Pancreas (tissue), 10 donors: ENCODE measurements around the gene KCNJ11. TPM values are rescaled to one million over a fixed set of nuclear protein-coding genes. Genes with fewer than 3 reads are reported as not detected.

Source experiments
- ATAC-seq, 4 donors: fragments of 200-7000 bp; cut with Tn5 transposase; one replicate each; pipeline versions ENCODE4 v1.8.0 to v1.9.1; 2020; ENCODE audit warnings: mild to moderate bottlenecking in 4 of 4, moderate library complexity in 4 of 4
- DNase-seq, 6 donors: peaks; one replicate each; pipeline ENCODE4 v3.0.0-alpha.2; 2020
- FAIRE-seq: peaks from 2 replicates; lab custom pipeline; 2012; peaks lifted over from hg19 to GRCh38; lab: Jason Lieb, UNC
- H3K27ac ChIP-seq, 4 donors: fragments of 200-600 bp; sonication (generic); 1 replicate in 3 of 4; 2 replicates in 1 of 4; pipeline versions ENCODE4 v1.5.0 to v1.8.0; 2020
- H3K27me3 ChIP-seq, 4 donors: fragments of 200-600 bp; one replicate each; pipeline ENCODE4 v1.8.0; 2021
- H3K36me3 ChIP-seq, 3 donors: fragments of 200-600 bp; sonication (generic) in 1 of 3; one replicate each; pipeline versions ENCODE4 v1.5.0 to v1.8.0; 2020 to 2021
- H3K4me1 ChIP-seq, 3 donors: fragments of 200-600 bp; one replicate each; pipeline ENCODE4 v1.8.0; 2021
- H3K4me3 ChIP-seq, 4 donors: fragments of 200-600 bp; sonication (generic) in 2 of 4; one replicate each; pipeline versions ENCODE4 v1.5.0 to v1.8.0; 2020 to 2021
- H3K9me3 ChIP-seq, 4 donors: fragments of 200-600 bp; one replicate each; pipeline ENCODE4 v1.8.0; 2021
- CTCF ChIP-seq, 4 donors: fragments of 200-600 bp; sonication (generic) in 3 of 4; IDR thresholded peaks; one replicate each; pipeline versions ENCODE4 v1.5.0 to v1.8.0; 2021; ENCODE audit warnings: antibody characterized with exemption in 4 of 4
- WGBS, 2 donors: extraction: QIAGEN DNeasy Blood & Tissue Kit; methylation state at CpG; one replicate each; pipeline ENCODE4 v1.1.7; 2013; 5-methylcytosine and 5-hydroxymethylcytosine counted together
- intact Hi-C, 3 donors: fragments of 100-400 bp; cut with DNase I; formaldehyde crosslinking; loops; one replicate each; pipeline versions ENCODE4 v1.11.1 to v1.14.2; 2022
- polyA plus RNA-seq, 2 donors: library from polyadenylated mRNA; stranded (reverse); fragments of 200-250 nt; gene quantifications; one replicate each; pipeline ENCODE4 v1.2.3, GENCODE V29; 2013
- total RNA-seq, 6 donors: library from RNA; stranded (reverse); fragmentation: NEBNext Ultra II Directional in 4 of 6; extraction: Animal tissue kit (Norgen Biotek cat#: 25700) in 4 of 6; gene quantifications; one replicate each; pipeline versions ENCODE4 v1.2.1 to v1.2.4, GENCODE V29; 2021 to 2023
- donor health status: healthy with polysubstance abuse.
- donor health status: DM: no; HTN: no; CAD: no; lungs with moderate emphysema.
- donor health status: DM: no; HTN: no; CAD: no.
- donor health status: control.
- donor health status: control.
- donor health status: Bipolar disorder and iron deficiency.
- donor health status: DM: yes; HTN: yes; CAD: no.
- donor health status: DM: no; HTN: no; CAD: no.
- donor health status: DM: no; HTN: no; CAD: no.
- donor health status: DM: yes; HTN: yes; CAD: no.

Gene KCNJ11
- total and polyA plus RNA-seq, 8 donors, result 5.0 to 17.7 (median 11.1) TPM

GRCh38 chr11:17385926-17386325, 2.5 kb downstream of the KCNJ11 start:
- FAIRE-seq (no peak), ATAC-seq (no peak), DNase-seq (peak in 1 of 6 donors; percentile 23)
- no peaks in the 10 kb centered on the region for H3K9me3 ChIP-seq
- H3K4me3 ChIP-seq, result peak overlapping the region in 3 of 4 donors; percentile 7 to 28 (median 24)
- peak overlapping the region in 1 of 4 donors; percentile 22 for H3K27ac ChIP-seq
- peaks cover 0 to 6% (median 4%) of the 10 kb centered on the region in 3 donors for H3K4me1 ChIP-seq
- no peaks in the 10 kb centered on the region for H3K36me3 ChIP-seq
- H3K27me3 ChIP-seq, result no peaks in the 10 kb centered on the region
- TF ChIP-seq CTCF (IDR thresholded peaks at IDR 0.05), result no peak
- 41 to 68% methylated on average over 6 of the region's 6 CpGs for WGBS, 2 donors
- intact Hi-C loops, result loop anchor here in 2 of 3 donors (2.0 kb wide), 2 partner anchors 115 to 117 kb away; no protein-coding TSS in a partner anchor

- FAIRE-seq, result no peak
- ATAC-seq, result no peak
- H3K27me3 ChIP-seq, result no peaks in the 10 kb centered on the region
- H3K36me3 ChIP-seq, result no peaks in the 10 kb centered on the region
- peaks cover 0 to 6% (median 4%) of the 10 kb centered on the region in 3 donors for H3K4me1 ChIP-seq
- no peak overlapping the region for H3K27ac ChIP-seq
- 57 to 69% methylated on average over 5 of the region's 5 CpGs for WGBS, 2 donors
- H3K4me3 ChIP-seq, result peak overlapping the region in 1 of 4 donors; percentile 28
- DNase-seq, result peak in 1 of 6 donors; percentile 10
- no peak for TF ChIP-seq CTCF (IDR thresholded peaks at IDR 0.05)
- H3K9me3 ChIP-seq, result no peaks in the 10 kb centered on the region
- intact Hi-C loops, result loop anchor here in 1 of 3 donors (2.0 kb wide), 1 partner anchor 115 kb away; no protein-coding TSS in a partner anchor
These were observed 3.0 kb downstream of the KCNJ11 start for GRCh38 chr11:17385492-17385891.

GRCh38 chr11:17384002-17384511, 4.4 kb downstream of the KCNJ11 start:
- intact Hi-C loops, result loop anchor here in 1 of 3 donors (2.0 kb wide), 1 partner anchor 117 kb away; no protein-coding TSS in a partner anchor
- H3K27ac ChIP-seq, result no peak overlapping the region
- no peaks in the 10 kb centered on the region for H3K27me3 ChIP-seq
- no peaks in the 10 kb centered on the region for H3K36me3 ChIP-seq
- no peaks in the 10 kb centered on the region for H3K9me3 ChIP-seq
- H3K4me1 ChIP-seq, result peaks cover 0 to 6% (median 0%) of the 10 kb centered on the region in 3 donors
- WGBS, 2 donors, result 47 to 50% methylated on average over 6 of the region's 6 CpGs
- H3K4me3 ChIP-seq, result no peak overlapping the region
- TF ChIP-seq CTCF (IDR thresholded peaks at IDR 0.05), result peak; percentile 84 to 91 (median 86)
- FAIRE-seq (no peak), DNase-seq (peak in 5 of 6 donors; percentile 57 to 94 (median 79)), ATAC-seq (peak; percentile 39 to 77 (median 64))

GRCh38 chr11:17383461-17383860, 5.0 kb downstream of the KCNJ11 start:
- no peaks in the 10 kb centered on the region for H3K36me3 ChIP-seq
- no peak for TF ChIP-seq CTCF (IDR thresholded peaks at IDR 0.05)
- WGBS, 2 donors, result 92 to 93% methylated on average over 1 of the region's 1 CpG
- no peaks in the 10 kb centered on the region for H3K27me3 ChIP-seq
- H3K9me3 ChIP-seq, result no peaks in the 10 kb centered on the region
- intact Hi-C loops, result no loop called here
- H3K4me1 ChIP-seq, result peaks cover 0 to 6% (median 0%) of the 10 kb centered on the region in 3 donors
- no peak overlapping the region for H3K4me3 ChIP-seq
- no peak for ATAC-seq
- no peak for DNase-seq
- no peak for FAIRE-seq
- no peak overlapping the region for H3K27ac ChIP-seq
